RWPE2 (cell line): ENCODE measurements around the gene PET100.

ENCODE experiments used
- ATAC-seq: fragments of 200-7000 bp; cut with Tn5 transposase; 3 replicates; pipeline ENCODE4 v1.9.1; 2021; ENCODE audit warnings: low read depth
- DNase-seq: peaks from one replicate; pipeline ENCODE4 v3.0.0-alpha.2; 2020; ENCODE audit warnings: low spot score
- H3K27ac ChIP-seq: fragments of 450-650 bp; 2 replicates; pipeline ENCODE4 v1.5.1; 2017; ENCODE audit warnings: mild to moderate bottlenecking; ENCODE audit not compliant: poor library complexity, severe bottlenecking
- H3K27me3 ChIP-seq: fragments of 250-450 bp; sonication (Bioruptor Pico); 2 replicates; pipeline ENCODE4 v1.5.1; 2021; ENCODE audit warnings: mild to moderate bottlenecking, moderate library complexity; ENCODE audit not compliant: insufficient read depth, poor library complexity, severe bottlenecking
- H3K36me3 ChIP-seq: fragments of 250-450 bp; sonication (Bioruptor Pico); 2 replicates; pipeline ENCODE4 v1.5.1; 2020; ENCODE audit warnings: low read depth, mild to moderate bottlenecking, moderate library complexity
- H3K4me1 ChIP-seq: fragments of 250-450 bp; sonication (Bioruptor Pico); 2 replicates; pipeline ENCODE4 v1.5.1; 2021; ENCODE audit warnings: mild to moderate bottlenecking, moderate library complexity; ENCODE audit not compliant: insufficient read depth, poor library complexity, severe bottlenecking
- H3K4me3 ChIP-seq: fragments of 250-450 bp; sonication (Bioruptor Pico); 2 replicates; pipeline ENCODE4 v1.5.1; 2021; ENCODE audit warnings: mild to moderate bottlenecking, moderate library complexity; ENCODE audit not compliant: severe bottlenecking
- H3K9me3 ChIP-seq: fragments of 250-450 bp; sonication (Bioruptor Pico); 2 replicates; pipeline ENCODE4 v1.5.1; 2021; ENCODE audit warnings: mild to moderate bottlenecking, moderate library complexity; ENCODE audit not compliant: severe bottlenecking
- TF ChIP-seq, protein P1 (sequence below): fragments of 450-650 bp; IDR thresholded peaks from one replicate; pipeline ENCODE4 v1.5.1; 2017; ENCODE audit warnings: mild to moderate bottlenecking, moderate library complexity; ENCODE audit not compliant: poor library complexity, severe bottlenecking

Gene PET100

DNA sequence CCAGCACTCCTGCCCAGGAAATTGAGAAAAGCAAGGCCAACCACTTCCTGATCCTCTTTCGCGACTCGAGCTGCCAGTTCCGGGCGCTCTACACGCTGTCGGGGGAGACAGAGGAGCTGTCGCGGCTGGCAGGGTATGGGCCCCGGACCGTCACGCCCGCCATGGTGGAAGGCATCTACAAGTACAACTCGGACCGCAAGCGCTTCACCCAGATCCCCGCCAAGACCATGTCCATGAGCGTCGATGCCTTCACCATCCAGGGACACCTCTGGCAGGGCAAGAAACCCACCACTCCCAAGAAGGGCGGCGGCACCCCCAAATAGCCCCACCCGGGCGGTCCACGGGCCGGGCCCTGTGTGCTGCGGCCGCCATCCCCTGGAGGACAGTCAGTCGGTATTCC lies 11.9 kb upstream of the PET100 start:
- H3K36me3 ChIP-seq: peaks cover 21% of the 10 kb centered on the region
- TF ChIP-seq, protein P1, sequence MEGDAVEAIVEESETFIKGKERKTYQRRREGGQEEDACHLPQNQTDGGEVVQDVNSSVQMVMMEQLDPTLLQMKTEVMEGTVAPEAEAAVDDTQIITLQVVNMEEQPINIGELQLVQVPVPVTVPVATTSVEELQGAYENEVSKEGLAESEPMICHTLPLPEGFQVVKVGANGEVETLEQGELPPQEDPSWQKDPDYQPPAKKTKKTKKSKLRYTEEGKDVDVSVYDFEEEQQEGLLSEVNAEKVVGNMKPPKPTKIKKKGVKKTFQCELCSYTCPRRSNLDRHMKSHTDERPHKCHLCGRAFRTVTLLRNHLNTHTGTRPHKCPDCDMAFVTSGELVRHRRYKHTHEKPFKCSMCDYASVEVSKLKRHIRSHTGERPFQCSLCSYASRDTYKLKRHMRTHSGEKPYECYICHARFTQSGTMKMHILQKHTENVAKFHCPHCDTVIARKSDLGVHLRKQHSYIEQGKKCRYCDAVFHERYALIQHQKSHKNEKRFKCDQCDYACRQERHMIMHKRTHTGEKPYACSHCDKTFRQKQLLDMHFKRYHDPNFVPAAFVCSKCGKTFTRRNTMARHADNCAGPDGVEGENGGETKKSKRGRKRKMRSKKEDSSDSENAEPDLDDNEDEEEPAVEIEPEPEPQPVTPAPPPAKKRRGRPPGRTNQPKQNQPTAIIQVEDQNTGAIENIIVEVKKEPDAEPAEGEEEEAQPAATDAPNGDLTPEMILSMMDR: no peak
- H3K27ac ChIP-seq: no peak overlapping the region

DNA sequence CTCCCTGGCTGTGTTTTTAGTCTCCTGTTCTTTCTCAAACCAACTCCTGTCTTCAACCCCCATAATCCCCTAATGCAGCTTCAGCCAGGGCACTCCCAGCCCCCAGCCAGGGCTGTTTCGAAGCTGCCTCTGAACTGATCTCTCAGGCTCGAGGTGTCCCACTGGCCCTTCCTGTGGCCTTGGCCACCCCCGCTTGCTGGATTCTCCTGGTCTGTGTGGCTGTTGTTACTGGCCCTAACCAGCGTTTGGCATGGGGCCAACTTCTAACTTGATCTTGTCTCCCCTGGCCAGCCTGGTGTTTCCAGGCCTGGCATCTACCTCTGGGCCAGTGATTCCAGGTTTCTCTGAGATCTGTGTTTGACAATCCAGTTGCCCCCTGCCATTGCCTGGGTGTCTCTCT lies 11.2 kb upstream of the PET100 start:
- no peaks in the 10 kb centered on the region for H3K27me3 ChIP-seq
- TF ChIP-seq, protein P1: no peak
- no peaks in the 10 kb centered on the region for H3K9me3 ChIP-seq
- no peak for DNase-seq
- peak overlapping the region; percentile 48 for H3K27ac ChIP-seq
- no peaks in the 10 kb centered on the region for H3K4me1 ChIP-seq
- H3K4me3 ChIP-seq: no peak overlapping the region
- peaks cover 26% of the 10 kb centered on the region for H3K36me3 ChIP-seq
- ATAC-seq: peak; percentile 7; the same call in 2 of the 3 replicates

More for the DNA sequence above, 11.9 kb upstream of the PET100 start:
- H3K4me3 ChIP-seq: no peak overlapping the region
- ATAC-seq: no peak
- no peaks in the 10 kb centered on the region for H3K4me1 ChIP-seq
- DNase-seq: no peak
- H3K27me3 ChIP-seq: no peaks in the 10 kb centered on the region
- H3K9me3 ChIP-seq: no peaks in the 10 kb centered on the region

DNA sequence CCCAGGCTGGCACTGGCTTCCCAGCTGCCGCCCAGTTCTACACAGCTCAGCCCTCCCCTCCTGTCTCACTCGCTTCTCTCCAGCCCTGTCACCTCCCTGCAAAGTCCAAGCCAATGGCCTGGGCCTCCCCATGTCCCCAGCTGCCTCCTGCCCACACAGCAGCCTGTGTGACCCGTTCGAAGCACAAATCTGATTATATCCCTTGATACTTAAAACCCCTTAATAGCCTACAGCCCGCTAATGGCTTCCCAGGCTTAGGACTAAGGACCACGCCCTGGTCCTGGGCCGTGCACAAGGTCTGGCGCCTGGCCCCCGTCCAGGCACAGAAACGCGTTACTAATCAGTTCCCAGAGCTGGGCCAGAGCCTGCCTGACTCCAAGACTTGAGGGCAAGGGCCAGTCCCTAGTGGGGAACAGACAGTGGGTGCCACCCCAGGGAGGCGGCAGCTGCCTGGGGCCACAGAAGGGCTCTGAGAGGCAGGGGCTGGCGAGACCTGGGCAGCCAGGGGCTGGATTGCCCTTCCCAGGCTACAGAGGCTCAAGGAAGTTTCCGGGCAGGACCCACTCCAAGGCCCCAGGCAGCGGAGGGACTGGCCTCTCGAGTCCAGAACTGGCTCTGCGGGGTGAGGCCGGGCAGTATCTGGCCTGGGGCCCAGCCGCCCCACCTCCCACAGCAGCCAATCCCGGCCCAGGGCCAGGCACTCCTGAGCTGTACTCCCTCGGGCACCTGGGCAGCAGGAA lies 10.7 kb upstream of the PET100 start:
- peak; percentile 40 for ATAC-seq
- peak overlapping the region; percentile 48 for H3K27ac ChIP-seq
- H3K4me1 ChIP-seq: no peaks in the 10 kb centered on the region
- H3K27me3 ChIP-seq: no peaks in the 10 kb centered on the region
- no peaks in the 10 kb centered on the region for H3K9me3 ChIP-seq
- peaks cover 26% of the 10 kb centered on the region for H3K36me3 ChIP-seq
- TF ChIP-seq, protein P1: no peak
- no peak overlapping the region for H3K4me3 ChIP-seq
- no peak for DNase-seq

DNA sequence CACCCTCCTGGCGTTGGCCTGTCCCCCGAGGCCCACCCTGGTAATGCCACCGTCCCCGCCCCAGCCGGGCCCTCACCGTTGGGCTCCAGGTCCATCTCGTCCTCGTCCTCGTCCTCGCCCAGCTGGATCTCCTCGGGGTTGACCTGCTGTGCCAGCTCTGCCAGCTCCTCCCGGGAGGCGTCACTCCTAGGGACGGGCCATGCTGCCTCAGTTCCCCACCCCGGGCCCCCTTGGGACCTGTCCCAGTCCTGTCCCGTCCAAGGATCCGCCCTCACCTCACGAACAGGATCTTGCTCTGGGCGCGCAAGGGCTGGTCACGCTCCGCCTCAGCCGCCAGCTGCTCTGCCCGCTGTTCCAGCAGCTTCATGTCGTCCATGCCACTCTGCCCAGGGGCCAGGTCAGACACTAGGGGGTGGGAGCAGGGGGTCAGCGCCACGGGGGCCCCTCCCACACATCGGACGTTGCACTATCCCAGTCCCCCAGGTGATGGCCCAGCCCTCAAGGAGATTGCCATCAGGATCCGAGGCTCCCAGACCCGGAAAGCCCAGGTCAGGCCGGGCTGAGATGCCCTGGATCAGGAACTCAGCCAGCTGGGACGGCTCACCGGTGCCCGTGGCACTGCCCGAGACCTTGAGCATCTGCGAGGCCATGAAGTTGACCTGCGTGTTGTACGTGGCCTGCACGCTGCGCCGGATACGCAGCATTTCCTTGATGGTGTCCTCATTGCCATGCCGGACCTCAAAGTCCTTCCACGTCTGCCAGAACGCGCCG lies 9.7 kb upstream of the PET100 start:
- H3K9me3 ChIP-seq: no peaks in the 10 kb centered on the region
- no peak overlapping the region for H3K27ac ChIP-seq
- no peak overlapping the region for H3K4me3 ChIP-seq
- DNase-seq: no peak
- no peaks in the 10 kb centered on the region for H3K27me3 ChIP-seq
- no peaks in the 10 kb centered on the region for H3K4me1 ChIP-seq
- peaks cover 26% of the 10 kb centered on the region for H3K36me3 ChIP-seq
- TF ChIP-seq, protein P1: no peak
- ATAC-seq: no peak
